Panc1 (cell line): ENCODE data around the gene NUP58.

Experiments
- POLR2AphosphoS5 ChIP-seq: IDR thresholded peaks from 2 replicates; pipeline ENCODE4 v1.6.1; 2012; ENCODE audit warnings: mild to moderate bottlenecking, low read depth, low read length, moderate library complexity
- TF ChIP-seq, protein P1 (sequence below): fragments of 450-650 bp; IDR thresholded peaks from 2 replicates; pipeline ENCODE4 v1.5.1; 2017; ENCODE audit warnings: mild to moderate bottlenecking

DNA sequence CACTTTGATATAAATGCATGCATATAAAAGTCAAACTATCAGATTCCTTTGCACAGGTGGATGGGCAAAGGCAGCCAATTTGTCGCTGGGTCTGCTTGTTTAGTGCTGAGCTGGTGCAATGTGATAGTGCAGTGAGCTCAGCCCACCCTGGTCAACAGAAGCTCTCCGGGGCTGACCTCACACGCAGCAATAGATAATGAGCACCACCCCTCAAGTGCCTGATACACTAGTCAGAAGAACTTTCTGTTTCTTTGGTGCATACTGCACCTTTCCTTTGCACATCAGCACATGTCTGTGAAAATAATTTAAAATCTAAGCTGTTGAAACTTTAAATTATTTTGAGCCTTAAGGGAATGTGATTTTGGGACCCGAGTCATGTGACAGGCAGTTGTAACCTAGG is 90.5 kb downstream of the NUP58 start:
- no peak for TF ChIP-seq POLR2AphosphoS5
- TF ChIP-seq, protein P1, sequence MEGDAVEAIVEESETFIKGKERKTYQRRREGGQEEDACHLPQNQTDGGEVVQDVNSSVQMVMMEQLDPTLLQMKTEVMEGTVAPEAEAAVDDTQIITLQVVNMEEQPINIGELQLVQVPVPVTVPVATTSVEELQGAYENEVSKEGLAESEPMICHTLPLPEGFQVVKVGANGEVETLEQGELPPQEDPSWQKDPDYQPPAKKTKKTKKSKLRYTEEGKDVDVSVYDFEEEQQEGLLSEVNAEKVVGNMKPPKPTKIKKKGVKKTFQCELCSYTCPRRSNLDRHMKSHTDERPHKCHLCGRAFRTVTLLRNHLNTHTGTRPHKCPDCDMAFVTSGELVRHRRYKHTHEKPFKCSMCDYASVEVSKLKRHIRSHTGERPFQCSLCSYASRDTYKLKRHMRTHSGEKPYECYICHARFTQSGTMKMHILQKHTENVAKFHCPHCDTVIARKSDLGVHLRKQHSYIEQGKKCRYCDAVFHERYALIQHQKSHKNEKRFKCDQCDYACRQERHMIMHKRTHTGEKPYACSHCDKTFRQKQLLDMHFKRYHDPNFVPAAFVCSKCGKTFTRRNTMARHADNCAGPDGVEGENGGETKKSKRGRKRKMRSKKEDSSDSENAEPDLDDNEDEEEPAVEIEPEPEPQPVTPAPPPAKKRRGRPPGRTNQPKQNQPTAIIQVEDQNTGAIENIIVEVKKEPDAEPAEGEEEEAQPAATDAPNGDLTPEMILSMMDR = no peak
